A549 (cell line): ENCODE measurements around the gene LAMC1. TPM values are rescaled to one million over a fixed set of nuclear protein-coding genes. Genes with fewer than 3 reads are reported as not detected.

Experiments used
- ATAC-seq, 2 experiments: fragments of 200-7000 bp in 1 of 2; fragments of >200 bp in 1 of 2; cut with Nextera tagmentation in 1 of 2; cut with Tn5 transposase in 1 of 2; 3 replicates each; pipeline versions ENCODE4 v1.8.0 to v1.9.1; 2018 to 2020; ENCODE audit warnings: mild to moderate bottlenecking in 1 of 2, moderate library complexity in 1 of 2
- CTCF ChIA-PET: fragments of 300-600 bp; sonication (Branson Sonifier 250); formaldehyde crosslinking; extraction: SDS; loops from one replicate; lab custom pipeline; 2021; ENCODE audit warnings: antibody characterized with exemption, inconsistent platforms; lab: Yijun Ruan, JAX
- POLR2A ChIA-PET: fragments of 350-600 bp; formaldehyde crosslinking; extraction: SDS; loops from one replicate; lab custom pipeline; 2021; ENCODE audit warnings: antibody characterized with exemption, inconsistent platforms; lab: Yijun Ruan, JAX
- DNase-seq, 2 experiments: peaks; one replicate each; pipeline versions ENCODE4 v3.0.0 to v3.0.0-alpha.2; 2011 to 2016; ENCODE audit warnings: low read depth in 1 of 2, low spot score in 1 of 2
- FAIRE-seq: peaks from 2 replicates; lab custom pipeline; 2011; peaks lifted over from hg19 to GRCh38; lab: Jason Lieb, UNC
- H3K27ac ChIP-seq, 2 experiments: fragments of >200 bp; sonication (Bioruptor Twin); formaldehyde crosslinking; 3 replicates each; pipeline ENCODE4 v1.5.1; 2016 to 2017
- H3K4me1 ChIP-seq: fragments of >200 bp; sonication (Bioruptor Twin); formaldehyde crosslinking; 3 replicates; pipeline ENCODE4 v1.6.1; 2016
- H3K4me2 ChIP-seq: fragments of >200 bp; sonication (Bioruptor Twin); formaldehyde crosslinking; 3 replicates; pipeline ENCODE4 v1.6.1; 2016
- H3K4me3 ChIP-seq: fragments of >200 bp; sonication (Bioruptor Twin); formaldehyde crosslinking; 3 replicates; pipeline ENCODE4 v1.5.1; 2016
- H3K9me3 ChIP-seq: fragments of >200 bp; sonication (Bioruptor Twin); formaldehyde crosslinking; 3 replicates; pipeline ENCODE4 v1.6.1; 2016
- CBX8 ChIP-seq: fragments of 200-600 bp; sonication (generic); IDR thresholded peaks from 2 replicates; pipeline ENCODE4 v1.6.1; 2016
- CHD4 ChIP-seq: fragments of 200-600 bp; sonication (generic); IDR thresholded peaks from 2 replicates; pipeline ENCODE4 v1.6.1; 2016; ENCODE audit warnings: antibody characterized with exemption, mild to moderate bottlenecking, borderline replicate concordance
- FOSB ChIP-seq: fragments of 250-450 bp; sonication (Bioruptor Pico); IDR thresholded peaks from 2 replicates; pipeline ENCODE4 v1.5.0; 2020; ENCODE audit warnings: mild to moderate bottlenecking, moderate library complexity
- FOSL2 ChIP-seq, 2 experiments: fragments of 450-650 bp in 1 of 2; fragments of >200 bp in 1 of 2; sonication (Bioruptor Twin) in 1 of 2; formaldehyde crosslinking; IDR thresholded peaks; 2 replicates each; pipeline versions ENCODE4 v1.5.0 to v1.6.1; 2016 to 2020; ENCODE audit warnings: mild to moderate bottlenecking in 1 of 2, moderate library complexity in 1 of 2
- GATA3 ChIP-seq: IDR thresholded peaks from 2 replicates; pipeline ENCODE4 v1.6.1; 2012; ENCODE audit warnings: borderline replicate concordance
- HOXA7 ChIP-seq: fragments of 250-450 bp; sonication (Bioruptor Pico); IDR thresholded peaks from 2 replicates; pipeline ENCODE4 v1.5.0; 2020; ENCODE audit warnings: mild to moderate bottlenecking, moderate library complexity
- MAFK ChIP-seq: fragments of 450-650 bp; IDR thresholded peaks from 2 replicates; pipeline ENCODE4 v1.6.1; 2014; ENCODE audit not compliant: partially characterized antibody
- MAX ChIP-seq: IDR thresholded peaks from 2 replicates; pipeline ENCODE4 v1.6.1; 2012
- MYC ChIP-seq: IDR thresholded peaks from 2 replicates; pipeline ENCODE4 v1.6.1; 2012; ENCODE audit warnings: mild to moderate bottlenecking, inconsistent platforms, low read length, improper control_type of control experiment, borderline replicate concordance
- NR3C1 ChIP-seq: fragments of >200 bp; sonication (Bioruptor Twin); formaldehyde crosslinking; IDR thresholded peaks from 3 replicates; pipeline ENCODE4 v1.6.1; 2017
- RFX5 ChIP-seq: fragments of 450-650 bp; IDR thresholded peaks from 2 replicates; pipeline ENCODE4 v1.7.1; 2014; ENCODE audit warnings: antibody characterized with exemption, mild to moderate bottlenecking, moderate library complexity
- RNF2 ChIP-seq: fragments of 200-600 bp; sonication (generic); IDR thresholded peaks from 2 replicates; pipeline ENCODE4 v1.6.1; 2016; ENCODE audit warnings: low read depth, mild to moderate bottlenecking, antibody characterized with exemption, moderate library complexity, borderline replicate concordance
- SMC3 ChIP-seq: fragments of >200 bp; sonication (Bioruptor Twin); formaldehyde crosslinking; IDR thresholded peaks from 3 replicates; pipeline ENCODE4 v1.6.1; 2018; ENCODE audit warnings: inconsistent platforms
- USF2 ChIP-seq: fragments of 450-650 bp; IDR thresholded peaks from 2 replicates; pipeline ENCODE4 v1.6.1; 2014; ENCODE audit warnings: antibody characterized with exemption
- ZC3H11A ChIP-seq: fragments of 450-650 bp; IDR thresholded peaks from 2 replicates; pipeline ENCODE4 v1.6.1; 2014; ENCODE audit warnings: antibody characterized with exemption, mild to moderate bottlenecking
- WGBS: methylation state at CpG from one replicate; pipeline ENCODE4 v1.1.6; 2017; ENCODE audit errors: missing lambda C conversion rate; 5-methylcytosine and 5-hydroxymethylcytosine counted together
- polyA plus RNA-seq, 4 experiments: library from polyadenylated mRNA; depleted of rRNA in 3 of 4; stranded (reverse); fragments of >200 nt; fragmentation: RNase III in 1 of 4; extraction: RNeasy Plus Mini Kit Qiagen cat#74134 plus additional on column Dnase treatment in 1 of 4; gene quantifications; 2 replicates in 3 of 4; 3 replicates in 1 of 4; pipeline ENCODE4 v1.2.3, GENCODE V29; 2011 to 2017
- TF ChIP-seq, protein P1 (sequence below): fragments of 200-600 bp; sonication (generic); IDR thresholded peaks from 2 replicates; pipeline ENCODE4 v1.6.1; 2016; ENCODE audit warnings: antibody characterized with exemption, mild to moderate bottlenecking, moderate library complexity
- TF ChIP-seq, protein P2 (sequence below): fragments of >200 bp; sonication (Bioruptor Twin); formaldehyde crosslinking; IDR thresholded peaks from 3 replicates; pipeline ENCODE4 v1.5.1; 2016

Gene LAMC1
- polyA plus RNA-seq, 2 of the 4 experiments (the other 2 are of a cell fraction), result 93.7 to 152 TPM

- Histone ChIP-seq H3K27ac (no peak overlapping the region), H3K4me3 (no peak overlapping the region), H3K4me2 (no peak overlapping the region), H3K9me3 (no peaks in the 10 kb centered on the region), H3K4me1 (peaks cover 7% of the 10 kb centered on the region; the same call in 1 of the 3 replicates)
- FAIRE-seq, result no peak
- CTCF ChIA-PET, result no interaction called here
- POLR2A ChIA-PET, result no interaction called here
- TF ChIP-seq MAFK (no peak), ZC3H11A (no peak), HOXA7 (CRISPR knock-in tag) (no peak)
- DNase-seq, result no peak
- no peak for ATAC-seq
- WGBS, result 89% methylated on average over 7 of the region's 9 CpGs
Measured at GRCh38 chr1:183114441-183114840, 91.2 kb downstream of the LAMC1 start.

- Histone ChIP-seq H3K4me2 (no peak overlapping the region), H3K4me3 (no peak overlapping the region), H3K4me1 (peaks cover 7% of the 10 kb centered on the region; the same call in 1 of the 3 replicates), H3K9me3 (no peaks in the 10 kb centered on the region), H3K27ac (no peak overlapping the region)
- CTCF ChIA-PET, result no interaction called here
- 84% methylated on average over 4 of the region's 4 CpGs for WGBS
- DNase-seq, result no peak
- TF ChIP-seq NR3C1 (no peak), CBX8 (no peak), GATA3 (no peak), MAFK (no peak), MYC (no peak), SMC3 (no peak)
- TF ChIP-seq, protein P1, sequence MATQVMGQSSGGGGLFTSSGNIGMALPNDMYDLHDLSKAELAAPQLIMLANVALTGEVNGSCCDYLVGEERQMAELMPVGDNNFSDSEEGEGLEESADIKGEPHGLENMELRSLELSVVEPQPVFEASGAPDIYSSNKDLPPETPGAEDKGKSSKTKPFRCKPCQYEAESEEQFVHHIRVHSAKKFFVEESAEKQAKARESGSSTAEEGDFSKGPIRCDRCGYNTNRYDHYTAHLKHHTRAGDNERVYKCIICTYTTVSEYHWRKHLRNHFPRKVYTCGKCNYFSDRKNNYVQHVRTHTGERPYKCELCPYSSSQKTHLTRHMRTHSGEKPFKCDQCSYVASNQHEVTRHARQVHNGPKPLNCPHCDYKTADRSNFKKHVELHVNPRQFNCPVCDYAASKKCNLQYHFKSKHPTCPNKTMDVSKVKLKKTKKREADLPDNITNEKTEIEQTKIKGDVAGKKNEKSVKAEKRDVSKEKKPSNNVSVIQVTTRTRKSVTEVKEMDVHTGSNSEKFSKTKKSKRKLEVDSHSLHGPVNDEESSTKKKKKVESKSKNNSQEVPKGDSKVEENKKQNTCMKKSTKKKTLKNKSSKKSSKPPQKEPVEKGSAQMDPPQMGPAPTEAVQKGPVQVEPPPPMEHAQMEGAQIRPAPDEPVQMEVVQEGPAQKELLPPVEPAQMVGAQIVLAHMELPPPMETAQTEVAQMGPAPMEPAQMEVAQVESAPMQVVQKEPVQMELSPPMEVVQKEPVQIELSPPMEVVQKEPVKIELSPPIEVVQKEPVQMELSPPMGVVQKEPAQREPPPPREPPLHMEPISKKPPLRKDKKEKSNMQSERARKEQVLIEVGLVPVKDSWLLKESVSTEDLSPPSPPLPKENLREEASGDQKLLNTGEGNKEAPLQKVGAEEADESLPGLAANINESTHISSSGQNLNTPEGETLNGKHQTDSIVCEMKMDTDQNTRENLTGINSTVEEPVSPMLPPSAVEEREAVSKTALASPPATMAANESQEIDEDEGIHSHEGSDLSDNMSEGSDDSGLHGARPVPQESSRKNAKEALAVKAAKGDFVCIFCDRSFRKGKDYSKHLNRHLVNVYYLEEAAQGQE, result no peak
- TF ChIP-seq, all 56 proteins: peak for 0
- POLR2A ChIA-PET, result no interaction called here
- FAIRE-seq (no peak), ATAC-seq (no peak)
Measured at GRCh38 chr1:183116416-183116815, 93.2 kb downstream of the LAMC1 start.

- H3K9me3 ChIP-seq, result no peaks in the 10 kb centered on the region
- 98% methylated on average over 3 of the region's 3 CpGs for WGBS
- DNase-seq (no peak), ATAC-seq (no peak), FAIRE-seq (no peak)
- ChIA-PET CTCF (no interaction called here), POLR2A (no interaction called here)
- no peak overlapping the region for H3K27ac ChIP-seq
- H3K4me1 ChIP-seq, result no peaks in the 10 kb centered on the region
- TF ChIP-seq FOSB (no peak), CHD4 (no peak), USF2 (no peak), RFX5 (no peak), HOXA7 (CRISPR knock-in tag) (no peak), MAX (no peak), FOSL2 (IDR thresholded peaks at IDR 0.05) (no peak), FOSL2 (CRISPR knock-in tag; IDR thresholded peaks at IDR 0.05) (no peak), RNF2 (no peak)
- TF ChIP-seq, protein P2, sequence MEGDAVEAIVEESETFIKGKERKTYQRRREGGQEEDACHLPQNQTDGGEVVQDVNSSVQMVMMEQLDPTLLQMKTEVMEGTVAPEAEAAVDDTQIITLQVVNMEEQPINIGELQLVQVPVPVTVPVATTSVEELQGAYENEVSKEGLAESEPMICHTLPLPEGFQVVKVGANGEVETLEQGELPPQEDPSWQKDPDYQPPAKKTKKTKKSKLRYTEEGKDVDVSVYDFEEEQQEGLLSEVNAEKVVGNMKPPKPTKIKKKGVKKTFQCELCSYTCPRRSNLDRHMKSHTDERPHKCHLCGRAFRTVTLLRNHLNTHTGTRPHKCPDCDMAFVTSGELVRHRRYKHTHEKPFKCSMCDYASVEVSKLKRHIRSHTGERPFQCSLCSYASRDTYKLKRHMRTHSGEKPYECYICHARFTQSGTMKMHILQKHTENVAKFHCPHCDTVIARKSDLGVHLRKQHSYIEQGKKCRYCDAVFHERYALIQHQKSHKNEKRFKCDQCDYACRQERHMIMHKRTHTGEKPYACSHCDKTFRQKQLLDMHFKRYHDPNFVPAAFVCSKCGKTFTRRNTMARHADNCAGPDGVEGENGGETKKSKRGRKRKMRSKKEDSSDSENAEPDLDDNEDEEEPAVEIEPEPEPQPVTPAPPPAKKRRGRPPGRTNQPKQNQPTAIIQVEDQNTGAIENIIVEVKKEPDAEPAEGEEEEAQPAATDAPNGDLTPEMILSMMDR, result no peak
- H3K4me3 ChIP-seq, result no peak overlapping the region
- H3K4me2 ChIP-seq, result no peak overlapping the region
Measured at GRCh38 chr1:183121609-183122008, 98.4 kb downstream of the LAMC1 start.
